Measurements from ENCODE around the gene MAP3K5.

The MAP3K5 gene

GRCh38 chr6:136527831-136528230 is 264.4 kb downstream of the MAP3K5 start:
- Histone ChIP-seq H3K9me3 (ENCODE audit: low read length) (no peaks in the 10 kb centered on the region), H3K27ac (ENCODE audit: low read depth, low read length, poor library complexity, severe bottlenecking) (no peak overlapping the region), H3K9me2 (ENCODE audit: low read depth, low read length) (no peaks in the 10 kb centered on the region), H4K20me1 (ENCODE audit: insufficient read depth, low read length) (no peaks in the 10 kb centered on the region), H3K4me1 (ENCODE audit: insufficient read depth, low read length, severe bottlenecking) (no peaks in the 10 kb centered on the region), H3K9ac (ENCODE audit: low read length) (no peak overlapping the region), H3K27me3 (ENCODE audit: insufficient read depth, low read length) (no peaks in the 10 kb centered on the region), H3K4me2 (ENCODE audit: low read length) (no peak overlapping the region), H3K36me3 (ENCODE audit: insufficient read depth, low read length) (no peaks in the 10 kb centered on the region), H2AFZ (ENCODE audit: low read length) (no peak overlapping the region), H3K4me3 (ENCODE audit: low read depth, low read length, poor library complexity, severe bottlenecking) (no peak overlapping the region), H3K79me2 (ENCODE audit: insufficient read depth, low read length) (no peaks in the 10 kb centered on the region), H3F3A (ENCODE audit: insufficient read depth, low read length) (no peaks in the 10 kb centered on the region)
- TF ChIP-seq EZH2 (IDR thresholded peaks at IDR 0.05; ENCODE audit: borderline replicate concordance, low read length) = no peak
- no peak for TF ChIP-seq CTCF (IDR thresholded peaks at IDR 0.05; ENCODE audit: low read length)

- no peak overlapping the region for H3K9ac ChIP-seq (ENCODE audit: low read length)
- H3F3A ChIP-seq (ENCODE audit: insufficient read depth, low read length) = no peaks in the 10 kb centered on the region
- H4K20me1 ChIP-seq (ENCODE audit: insufficient read depth, low read length) = no peaks in the 10 kb centered on the region
- no peak overlapping the region for H3K4me3 ChIP-seq (ENCODE audit: low read depth, low read length, poor library complexity, severe bottlenecking)
- no peaks in the 10 kb centered on the region for H3K36me3 ChIP-seq (ENCODE audit: insufficient read depth, low read length)
- no peaks in the 10 kb centered on the region for H3K9me2 ChIP-seq (ENCODE audit: low read depth, low read length)
- no peaks in the 10 kb centered on the region for H3K79me2 ChIP-seq (ENCODE audit: insufficient read depth, low read length)
- no peak overlapping the region for H3K27ac ChIP-seq (ENCODE audit: low read depth, low read length, poor library complexity, severe bottlenecking)
- no peaks in the 10 kb centered on the region for H3K27me3 ChIP-seq (ENCODE audit: insufficient read depth, low read length)
- no peaks in the 10 kb centered on the region for H3K4me1 ChIP-seq (ENCODE audit: insufficient read depth, low read length, severe bottlenecking)
- H2AFZ ChIP-seq (ENCODE audit: low read length) = no peak overlapping the region
- TF ChIP-seq EZH2 (IDR thresholded peaks at IDR 0.05; ENCODE audit: borderline replicate concordance, low read length) (no peak), CTCF (IDR thresholded peaks at IDR 0.05; ENCODE audit: low read length) (no peak)
- no peak overlapping the region for H3K4me2 ChIP-seq (ENCODE audit: low read length)
- H3K9me3 ChIP-seq (ENCODE audit: low read length) = no peaks in the 10 kb centered on the region
These were observed 265.3 kb downstream of the MAP3K5 start for GRCh38 chr6:136526937-136527336.

- Histone ChIP-seq H3K9me2 (ENCODE audit: low read depth, low read length) (no peaks in the 10 kb centered on the region), H3K9me3 (ENCODE audit: low read length) (no peaks in the 10 kb centered on the region), H3K9ac (ENCODE audit: low read length) (no peak overlapping the region), H2AFZ (ENCODE audit: low read length) (no peak overlapping the region), H3F3A (ENCODE audit: insufficient read depth, low read length) (no peaks in the 10 kb centered on the region), H3K36me3 (ENCODE audit: insufficient read depth, low read length) (no peaks in the 10 kb centered on the region), H3K27ac (ENCODE audit: low read depth, low read length, poor library complexity, severe bottlenecking) (no peak overlapping the region), H3K79me2 (ENCODE audit: insufficient read depth, low read length) (no peaks in the 10 kb centered on the region), H3K4me3 (ENCODE audit: low read depth, low read length, poor library complexity, severe bottlenecking) (no peak overlapping the region), H3K4me2 (ENCODE audit: low read length) (no peak overlapping the region), H4K20me1 (ENCODE audit: insufficient read depth, low read length) (no peaks in the 10 kb centered on the region), H3K27me3 (ENCODE audit: insufficient read depth, low read length) (no peaks in the 10 kb centered on the region), H3K4me1 (ENCODE audit: insufficient read depth, low read length, severe bottlenecking) (no peaks in the 10 kb centered on the region)
- TF ChIP-seq CTCF (IDR thresholded peaks at IDR 0.05; ENCODE audit: low read length) (no peak), EZH2 (IDR thresholded peaks at IDR 0.05; ENCODE audit: borderline replicate concordance, low read length) (no peak)
These were observed 265.9 kb downstream of the MAP3K5 start for GRCh38 chr6:136526196-136526930.

Measured in OCI-LY1 (cell line).